A549 (cell line): ENCODE data around the gene PTPN1. TPM values are rescaled to one million over a fixed set of nuclear protein-coding genes. Genes with fewer than 3 reads are reported as not detected.

ENCODE experiments used
- ATAC-seq, 2 experiments: fragments of 200-7000 bp in 1 of 2; fragments of >200 bp in 1 of 2; cut with Nextera tagmentation in 1 of 2; cut with Tn5 transposase in 1 of 2; 3 replicates each; pipeline versions ENCODE4 v1.8.0 to v1.9.1; 2018 to 2020; ENCODE audit warnings: mild to moderate bottlenecking in 1 of 2, moderate library complexity in 1 of 2
- CTCF ChIA-PET: fragments of 300-600 bp; sonication (Branson Sonifier 250); formaldehyde crosslinking; extraction: SDS; loops from one replicate; lab custom pipeline; 2021; ENCODE audit warnings: antibody characterized with exemption, inconsistent platforms; lab: Yijun Ruan, JAX
- POLR2A ChIA-PET: fragments of 350-600 bp; formaldehyde crosslinking; extraction: SDS; loops from one replicate; lab custom pipeline; 2021; ENCODE audit warnings: antibody characterized with exemption, inconsistent platforms; lab: Yijun Ruan, JAX
- DNase-seq, 2 experiments: peaks; one replicate each; pipeline versions ENCODE4 v3.0.0 to v3.0.0-alpha.2; 2011 to 2016; ENCODE audit warnings: low read depth in 1 of 2, low spot score in 1 of 2
- FAIRE-seq: peaks from 2 replicates; lab custom pipeline; 2011; peaks lifted over from hg19 to GRCh38; lab: Jason Lieb, UNC
- H3K27ac ChIP-seq, 2 experiments: fragments of >200 bp; sonication (Bioruptor Twin); formaldehyde crosslinking; 3 replicates each; pipeline ENCODE4 v1.5.1; 2016 to 2017
- H3K4me1 ChIP-seq: fragments of >200 bp; sonication (Bioruptor Twin); formaldehyde crosslinking; 3 replicates; pipeline ENCODE4 v1.6.1; 2016
- H3K4me2 ChIP-seq: fragments of >200 bp; sonication (Bioruptor Twin); formaldehyde crosslinking; 3 replicates; pipeline ENCODE4 v1.6.1; 2016
- H3K4me3 ChIP-seq: fragments of >200 bp; sonication (Bioruptor Twin); formaldehyde crosslinking; 3 replicates; pipeline ENCODE4 v1.5.1; 2016
- H3K9me3 ChIP-seq: fragments of >200 bp; sonication (Bioruptor Twin); formaldehyde crosslinking; 3 replicates; pipeline ENCODE4 v1.6.1; 2016
- CBX2 ChIP-seq: fragments of 200-600 bp; sonication (generic); IDR thresholded peaks from 2 replicates; pipeline ENCODE4 v1.6.1; 2016; ENCODE audit warnings: low read depth, mild to moderate bottlenecking, borderline replicate concordance
- CBX8 ChIP-seq: fragments of 200-600 bp; sonication (generic); IDR thresholded peaks from 2 replicates; pipeline ENCODE4 v1.6.1; 2016
- CEBPB ChIP-seq, 2 experiments: fragments of >200 bp in 1 of 2; sonication (Bioruptor Twin) in 1 of 2; formaldehyde crosslinking in 1 of 2; IDR thresholded peaks; 2 replicates each; pipeline ENCODE4 v1.6.1; 2012 to 2016
- CHD2 ChIP-seq: fragments of 150-350 bp; IDR thresholded peaks from 2 replicates; pipeline ENCODE4 v1.6.1; 2014; ENCODE audit warnings: low read length; ENCODE audit not compliant: partially characterized antibody
- CHD4 ChIP-seq: fragments of 200-600 bp; sonication (generic); IDR thresholded peaks from 2 replicates; pipeline ENCODE4 v1.6.1; 2016; ENCODE audit warnings: antibody characterized with exemption, mild to moderate bottlenecking, borderline replicate concordance
- ESRRA ChIP-seq: fragments of 150-350 bp; IDR thresholded peaks from 2 replicates; pipeline ENCODE4 v1.6.1; 2014; ENCODE audit warnings: mild to moderate bottlenecking, low read length, borderline replicate concordance
- FOSB ChIP-seq: fragments of 250-450 bp; sonication (Bioruptor Pico); IDR thresholded peaks from 2 replicates; pipeline ENCODE4 v1.5.0; 2020; ENCODE audit warnings: mild to moderate bottlenecking, moderate library complexity
- GATA3 ChIP-seq: IDR thresholded peaks from 2 replicates; pipeline ENCODE4 v1.6.1; 2012; ENCODE audit warnings: borderline replicate concordance
- HOXB13 ChIP-seq: fragments of 250-450 bp; sonication (Bioruptor Pico); IDR thresholded peaks from 2 replicates; pipeline ENCODE4 v1.5.0; 2020; ENCODE audit warnings: low read depth, mild to moderate bottlenecking, moderate library complexity
- HOXB5 ChIP-seq: fragments of 250-450 bp; sonication (Bioruptor Pico); IDR thresholded peaks from 2 replicates; pipeline ENCODE4 v1.5.0; 2020; ENCODE audit warnings: mild to moderate bottlenecking, moderate library complexity
- JUN ChIP-seq, 2 experiments: fragments of >200 bp; sonication (Bioruptor Twin); formaldehyde crosslinking; IDR thresholded peaks; 2 replicates in 1 of 2; 3 replicates in 1 of 2; pipeline ENCODE4 v1.6.1; 2016 to 2017
- JUNB ChIP-seq: fragments of >200 bp; sonication (Bioruptor Twin); formaldehyde crosslinking; IDR thresholded peaks from 2 replicates; pipeline ENCODE4 v1.6.1; 2016
- KDM5A ChIP-seq: fragments of 200-600 bp; sonication (generic); IDR thresholded peaks from 2 replicates; pipeline ENCODE4 v1.6.1; 2016; ENCODE audit warnings: antibody characterized with exemption, mild to moderate bottlenecking
- MAZ ChIP-seq: fragments of 150-350 bp; IDR thresholded peaks from 2 replicates; pipeline ENCODE4 v1.6.1; 2014; ENCODE audit warnings: antibody characterized with exemption, low read depth, low read length, borderline replicate concordance
- MYC ChIP-seq: IDR thresholded peaks from 2 replicates; pipeline ENCODE4 v1.6.1; 2012; ENCODE audit warnings: mild to moderate bottlenecking, inconsistent platforms, low read length, improper control_type of control experiment, borderline replicate concordance
- NFE2L2 ChIP-seq: fragments of 150-350 bp; conservative IDR thresholded peaks from 2 replicates; pipeline ENCODE4 v1.6.1; 2014; ENCODE audit warnings: low read length
- NPAS2 ChIP-seq: fragments of 250-450 bp; sonication (Bioruptor Pico); IDR thresholded peaks from 2 replicates; pipeline ENCODE4 v1.8.0; 2022; ENCODE audit warnings: mild to moderate bottlenecking, moderate library complexity, borderline replicate concordance
- RCOR1 ChIP-seq: fragments of 150-350 bp; IDR thresholded peaks from 2 replicates; pipeline ENCODE4 v1.6.1; 2014; ENCODE audit warnings: antibody characterized with exemption, low read length, low read depth
- RNF2 ChIP-seq: fragments of 200-600 bp; sonication (generic); IDR thresholded peaks from 2 replicates; pipeline ENCODE4 v1.6.1; 2016; ENCODE audit warnings: low read depth, mild to moderate bottlenecking, antibody characterized with exemption, moderate library complexity, borderline replicate concordance
- SREBF2 ChIP-seq: fragments of 450-650 bp; IDR thresholded peaks from 2 replicates; pipeline ENCODE4 v1.6.1; 2014; ENCODE audit warnings: mild to moderate bottlenecking, moderate library complexity
- TP53 ChIP-seq: fragments of 250-450 bp; sonication (Bioruptor Pico); IDR thresholded peaks from 2 replicates; pipeline ENCODE4 v1.5.0; 2021; ENCODE audit warnings: mild to moderate bottlenecking, moderate library complexity
- ZFP36 ChIP-seq: fragments of 450-650 bp; IDR thresholded peaks from 2 replicates; pipeline ENCODE4 v1.6.1; 2014; ENCODE audit warnings: borderline replicate concordance; ENCODE audit not compliant: partially characterized antibody
- WGBS: methylation state at CpG from one replicate; pipeline ENCODE4 v1.1.6; 2017; ENCODE audit errors: missing lambda C conversion rate; 5-methylcytosine and 5-hydroxymethylcytosine counted together
- polyA plus RNA-seq, 4 experiments: library from polyadenylated mRNA; depleted of rRNA in 3 of 4; stranded (reverse); fragments of >200 nt; fragmentation: RNase III in 1 of 4; extraction: RNeasy Plus Mini Kit Qiagen cat#74134 plus additional on column Dnase treatment in 1 of 4; gene quantifications; 2 replicates in 3 of 4; 3 replicates in 1 of 4; pipeline ENCODE4 v1.2.3, GENCODE V29; 2011 to 2017
- TF ChIP-seq, protein P1 (sequence below): fragments of >200 bp; sonication (Bioruptor Twin); formaldehyde crosslinking; IDR thresholded peaks from 2 replicates; pipeline ENCODE4 v1.6.1; 2016
- TF ChIP-seq, protein P2 (sequence below): IDR thresholded peaks from 2 replicates; pipeline ENCODE4 v1.6.1; 2012
- TF ChIP-seq, protein P3 (sequence below): IDR thresholded peaks from 2 replicates; pipeline ENCODE4 v1.6.1; 2012; ENCODE audit warnings: low read depth, borderline replicate concordance
- TF ChIP-seq, protein P4 (sequence below): fragments of 250-450 bp; sonication (Bioruptor Pico); IDR thresholded peaks from 2 replicates; pipeline ENCODE4 v1.5.0; 2020; ENCODE audit warnings: low read depth, mild to moderate bottlenecking, moderate library complexity
- TF ChIP-seq, protein P5 (sequence below): fragments of 250-450 bp; sonication (Bioruptor Pico); IDR thresholded peaks from 2 replicates; pipeline ENCODE4 v1.5.0; 2021; ENCODE audit warnings: mild to moderate bottlenecking, moderate library complexity, borderline replicate concordance
- TF ChIP-seq, protein P6 (sequence below): fragments of >200 bp; sonication (Bioruptor Twin); formaldehyde crosslinking; IDR thresholded peaks from 3 replicates; pipeline ENCODE4 v1.6.1; 2016
- TF ChIP-seq, protein P7 (sequence below): fragments of 200-600 bp; sonication (generic); IDR thresholded peaks from 2 replicates; pipeline ENCODE4 v1.6.1; 2016; ENCODE audit warnings: antibody characterized with exemption, mild to moderate bottlenecking, moderate library complexity

Gene PTPN1
- polyA plus RNA-seq, 2 of the 4 experiments (the other 2 are of a cell fraction): 23.2 to 24.3 TPM

DNA sequence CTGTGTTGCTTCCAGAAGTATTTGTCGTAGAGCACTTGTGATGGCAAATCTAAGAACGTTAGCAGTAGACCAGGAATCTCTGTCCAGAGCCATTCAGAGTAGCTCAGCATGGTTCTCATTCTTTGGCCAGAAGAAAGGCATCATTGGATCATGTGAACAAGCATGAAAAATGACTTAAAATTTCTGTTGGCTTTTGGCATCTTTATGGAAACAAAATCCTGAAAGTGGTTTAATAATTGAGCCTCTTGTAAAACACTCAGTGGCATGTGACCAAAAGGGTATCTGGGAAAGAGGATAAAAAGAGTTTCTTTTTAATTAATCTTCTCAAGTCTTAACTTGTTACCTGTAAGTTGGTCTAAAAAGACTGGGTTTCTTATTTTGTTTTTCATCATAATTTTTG lies 55.2 kb downstream of the PTPN1 start:
- DNase-seq (no peak), FAIRE-seq (no peak), ATAC-seq (no peak)
- TF ChIP-seq CHD2 (no peak), ZFP36 (no peak), SREBF2 (no peak), ESRRA (no peak), RCOR1 (no peak), NFE2L2 (no peak), MAZ (no peak), CBX2 (no peak), FOSB (CRISPR knock-in tag) (no peak), HOXB13 (CRISPR knock-in tag) (no peak), CHD4 (no peak), JUN (IDR thresholded peaks at IDR 0.05) (no peak), RNF2 (no peak)
- TF ChIP-seq, protein P1, sequence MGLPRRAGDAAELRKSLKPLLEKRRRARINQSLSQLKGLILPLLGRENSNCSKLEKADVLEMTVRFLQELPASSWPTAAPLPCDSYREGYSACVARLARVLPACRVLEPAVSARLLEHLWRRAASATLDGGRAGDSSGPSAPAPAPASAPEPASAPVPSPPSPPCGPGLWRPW: no peak
- TF ChIP-seq, protein P2, sequence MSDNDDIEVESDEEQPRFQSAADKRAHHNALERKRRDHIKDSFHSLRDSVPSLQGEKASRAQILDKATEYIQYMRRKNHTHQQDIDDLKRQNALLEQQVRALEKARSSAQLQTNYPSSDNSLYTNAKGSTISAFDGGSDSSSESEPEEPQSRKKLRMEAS: no peak
- TF ChIP-seq, protein P3, sequence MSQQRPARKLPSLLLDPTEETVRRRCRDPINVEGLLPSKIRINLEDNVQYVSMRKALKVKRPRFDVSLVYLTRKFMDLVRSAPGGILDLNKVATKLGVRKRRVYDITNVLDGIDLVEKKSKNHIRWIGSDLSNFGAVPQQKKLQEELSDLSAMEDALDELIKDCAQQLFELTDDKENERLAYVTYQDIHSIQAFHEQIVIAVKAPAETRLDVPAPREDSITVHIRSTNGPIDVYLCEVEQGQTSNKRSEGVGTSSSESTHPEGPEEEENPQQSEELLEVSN: no peak
- TF ChIP-seq, protein P4, sequence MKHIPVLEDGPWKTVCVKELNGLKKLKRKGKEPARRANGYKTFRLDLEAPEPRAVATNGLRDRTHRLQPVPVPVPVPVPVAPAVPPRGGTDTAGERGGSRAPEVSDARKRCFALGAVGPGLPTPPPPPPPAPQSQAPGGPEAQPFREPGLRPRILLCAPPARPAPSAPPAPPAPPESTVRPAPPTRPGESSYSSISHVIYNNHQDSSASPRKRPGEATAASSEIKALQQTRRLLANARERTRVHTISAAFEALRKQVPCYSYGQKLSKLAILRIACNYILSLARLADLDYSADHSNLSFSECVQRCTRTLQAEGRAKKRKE (CRISPR knock-in tag): no peak
- ChIA-PET POLR2A (no interaction called here), CTCF (interaction anchor here (1.2 to 14.1 kb wide), 4 partner anchors 12 to 444 kb away, joined by 3 to 171 read pairs (median 4); no protein-coding TSS in a partner anchor)
- Histone ChIP-seq H3K4me2 (no peak overlapping the region), H3K27ac (no peak overlapping the region), H3K9me3 (no peaks in the 10 kb centered on the region), H3K4me3 (no peak overlapping the region), H3K4me1 (peaks cover 47% of the 10 kb centered on the region)
- 91% methylated on average over 2 of the region's 2 CpGs for WGBS

DNA sequence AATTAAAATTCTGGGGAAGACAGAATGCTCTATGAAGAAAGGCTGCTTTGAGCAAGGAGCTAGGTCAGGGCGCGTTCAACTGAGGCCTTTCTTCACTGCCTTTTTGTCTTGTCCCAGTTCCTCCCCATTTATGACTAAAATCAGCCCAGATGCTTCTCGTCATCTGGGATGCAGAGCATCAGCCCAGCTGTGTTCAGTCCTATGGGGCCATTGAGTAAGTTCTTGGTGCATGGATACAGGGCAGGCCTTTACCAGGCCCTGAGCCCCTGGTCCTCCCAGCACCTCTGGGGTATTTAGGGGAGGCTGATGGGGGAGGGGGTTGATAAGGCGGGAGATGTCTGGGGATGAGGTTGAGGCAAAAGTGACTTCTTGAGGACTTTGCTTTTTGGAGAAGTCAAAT lies 55.7 kb downstream of the PTPN1 start:
- H3K4me2 ChIP-seq: no peak overlapping the region
- 99% methylated on average over 4 of the region's 4 CpGs for WGBS
- H3K27ac ChIP-seq: no peak overlapping the region; a peak in 1 of 6 replicates
- peaks cover 45% of the 10 kb centered on the region for H3K4me1 ChIP-seq
- no peak for ATAC-seq
- no peak for DNase-seq
- no peaks in the 10 kb centered on the region for H3K9me3 ChIP-seq
- H3K4me3 ChIP-seq: no peak overlapping the region
- POLR2A ChIA-PET: no interaction called here
- CTCF ChIA-PET: interaction anchor here (1.6 to 14.1 kb wide), 2 partner anchors 11 to 445 kb away, joined by 4 to 171 read pairs; no protein-coding TSS in a partner anchor
- no peak for FAIRE-seq
- TF ChIP-seq FOSB (CRISPR knock-in tag) (no peak), JUNB (no peak), KDM5A (no peak), GATA3 (no peak), CEBPB (IDR thresholded peaks at IDR 0.05) (no peak), MYC (no peak), NPAS2 (CRISPR knock-in tag) (no peak), CBX8 (no peak), HOXB5 (CRISPR knock-in tag) (no peak), TP53 (CRISPR knock-in tag) (no peak)
- TF ChIP-seq, protein P5, sequence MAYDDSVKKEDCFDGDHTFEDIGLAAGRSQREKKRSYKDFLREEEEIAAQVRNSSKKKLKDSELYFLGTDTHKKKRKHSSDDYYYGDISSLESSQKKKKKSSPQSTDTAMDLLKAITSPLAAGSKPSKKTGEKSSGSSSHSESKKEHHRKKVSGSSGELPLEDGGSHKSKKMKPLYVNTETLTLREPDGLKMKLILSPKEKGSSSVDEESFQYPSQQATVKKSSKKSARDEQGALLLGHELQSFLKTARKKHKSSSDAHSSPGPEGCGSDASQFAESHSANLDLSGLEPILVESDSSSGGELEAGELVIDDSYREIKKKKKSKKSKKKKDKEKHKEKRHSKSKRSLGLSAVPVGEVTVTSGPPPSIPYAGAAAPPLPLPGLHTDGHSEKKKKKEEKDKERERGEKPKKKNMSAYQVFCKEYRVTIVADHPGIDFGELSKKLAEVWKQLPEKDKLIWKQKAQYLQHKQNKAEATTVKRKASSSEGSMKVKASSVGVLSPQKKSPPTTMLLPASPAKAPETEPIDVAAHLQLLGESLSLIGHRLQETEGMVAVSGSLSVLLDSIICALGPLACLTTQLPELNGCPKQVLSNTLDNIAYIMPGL (CRISPR knock-in tag): no peak
- TF ChIP-seq, protein P6, sequence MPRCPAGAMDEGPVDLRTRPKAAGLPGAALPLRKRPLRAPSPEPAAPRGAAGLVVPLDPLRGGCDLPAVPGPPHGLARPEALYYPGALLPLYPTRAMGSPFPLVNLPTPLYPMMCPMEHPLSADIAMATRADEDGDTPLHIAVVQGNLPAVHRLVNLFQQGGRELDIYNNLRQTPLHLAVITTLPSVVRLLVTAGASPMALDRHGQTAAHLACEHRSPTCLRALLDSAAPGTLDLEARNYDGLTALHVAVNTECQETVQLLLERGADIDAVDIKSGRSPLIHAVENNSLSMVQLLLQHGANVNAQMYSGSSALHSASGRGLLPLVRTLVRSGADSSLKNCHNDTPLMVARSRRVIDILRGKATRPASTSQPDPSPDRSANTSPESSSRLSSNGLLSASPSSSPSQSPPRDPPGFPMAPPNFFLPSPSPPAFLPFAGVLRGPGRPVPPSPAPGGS: no peak
- TF ChIP-seq, protein P3: no peak
- TF ChIP-seq, protein P7, sequence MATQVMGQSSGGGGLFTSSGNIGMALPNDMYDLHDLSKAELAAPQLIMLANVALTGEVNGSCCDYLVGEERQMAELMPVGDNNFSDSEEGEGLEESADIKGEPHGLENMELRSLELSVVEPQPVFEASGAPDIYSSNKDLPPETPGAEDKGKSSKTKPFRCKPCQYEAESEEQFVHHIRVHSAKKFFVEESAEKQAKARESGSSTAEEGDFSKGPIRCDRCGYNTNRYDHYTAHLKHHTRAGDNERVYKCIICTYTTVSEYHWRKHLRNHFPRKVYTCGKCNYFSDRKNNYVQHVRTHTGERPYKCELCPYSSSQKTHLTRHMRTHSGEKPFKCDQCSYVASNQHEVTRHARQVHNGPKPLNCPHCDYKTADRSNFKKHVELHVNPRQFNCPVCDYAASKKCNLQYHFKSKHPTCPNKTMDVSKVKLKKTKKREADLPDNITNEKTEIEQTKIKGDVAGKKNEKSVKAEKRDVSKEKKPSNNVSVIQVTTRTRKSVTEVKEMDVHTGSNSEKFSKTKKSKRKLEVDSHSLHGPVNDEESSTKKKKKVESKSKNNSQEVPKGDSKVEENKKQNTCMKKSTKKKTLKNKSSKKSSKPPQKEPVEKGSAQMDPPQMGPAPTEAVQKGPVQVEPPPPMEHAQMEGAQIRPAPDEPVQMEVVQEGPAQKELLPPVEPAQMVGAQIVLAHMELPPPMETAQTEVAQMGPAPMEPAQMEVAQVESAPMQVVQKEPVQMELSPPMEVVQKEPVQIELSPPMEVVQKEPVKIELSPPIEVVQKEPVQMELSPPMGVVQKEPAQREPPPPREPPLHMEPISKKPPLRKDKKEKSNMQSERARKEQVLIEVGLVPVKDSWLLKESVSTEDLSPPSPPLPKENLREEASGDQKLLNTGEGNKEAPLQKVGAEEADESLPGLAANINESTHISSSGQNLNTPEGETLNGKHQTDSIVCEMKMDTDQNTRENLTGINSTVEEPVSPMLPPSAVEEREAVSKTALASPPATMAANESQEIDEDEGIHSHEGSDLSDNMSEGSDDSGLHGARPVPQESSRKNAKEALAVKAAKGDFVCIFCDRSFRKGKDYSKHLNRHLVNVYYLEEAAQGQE: no peak
